GM21447 (cell line): Measurements from ENCODE around the gene HMGXB3.

ENCODE experiments used
- ATAC-seq: cut with Tn5 transposase; IDR thresholded peaks from one replicate; pipeline ENCODE4 v1.9.1; 2021; ENCODE audit not compliant: unreplicated experiment

HMGXB3 gene

GRCh38 chr5:150000256-150000989 lies at the start of gene HMGXB3, which contains the start of gene TIGD6:
TSS of gene HMGXB3 (plus strand) at chr5:150000739. CDS start at chr5:150004853, 4,114 bp downstream.
TSS of gene TIGD6 (minus strand) at chr5:150000654. CDS start at chr5:149996348, 4,306 bp downstream.
- ATAC-seq = peak; percentile 81

- ATAC-seq = no peak
These were observed 49.3 kb upstream of the HMGXB3 start for GRCh38 chr5:149951138-149951749.

GRCh38 chr5:149953436-149954121 lies 47.0 kb upstream of the HMGXB3 start:
- no peak for ATAC-seq

- ATAC-seq = no peak
These were observed 45.7 kb upstream of the HMGXB3 start for GRCh38 chr5:149954798-149955197.

- ATAC-seq = no peak
These were observed 43.9 kb upstream of the HMGXB3 start for GRCh38 chr5:149956685-149957084.

GRCh38 chr5:149957855-149958254 lies 42.7 kb upstream of the HMGXB3 start:
- ATAC-seq = no peak

- no peak for ATAC-seq
These were observed 40.9 kb upstream of the HMGXB3 start for GRCh38 chr5:149959406-149960236.

GRCh38 chr5:149960272-149961185 lies 40.0 kb upstream of the HMGXB3 start, which contains the start of gene SLC26A2:
TSS of gene SLC26A2 (plus strand) at chr5:149960758. CDS start at chr5:149977653, 16,895 bp downstream.
- ATAC-seq = peak; percentile 97

- no peak for ATAC-seq
These were observed 39.3 kb upstream of the HMGXB3 start for GRCh38 chr5:149961186-149961685.

- ATAC-seq = no peak
These were observed 38.6 kb upstream of the HMGXB3 start for GRCh38 chr5:149961957-149962409.

- ATAC-seq = no peak
These were observed 37.8 kb upstream of the HMGXB3 start for GRCh38 chr5:149962601-149963300.

GRCh38 chr5:149963729-149964128 lies 36.8 kb upstream of the HMGXB3 start:
- ATAC-seq = no peak

- ATAC-seq = no peak
These were observed 33.6 kb upstream of the HMGXB3 start for GRCh38 chr5:149966946-149967345.

GRCh38 chr5:149969181-149969930 lies 31.2 kb upstream of the HMGXB3 start:
- no peak for ATAC-seq

GRCh38 chr5:149975409-149975808 lies 25.1 kb upstream of the HMGXB3 start:
- no peak for ATAC-seq

- ATAC-seq = no peak
These were observed 20.6 kb upstream of the HMGXB3 start for GRCh38 chr5:149979896-149980295.

- ATAC-seq = no peak
These were observed 19.3 kb upstream of the HMGXB3 start for GRCh38 chr5:149981206-149981605.

GRCh38 chr5:149982505-149982904 lies 18.0 kb upstream of the HMGXB3 start:
- no peak for ATAC-seq
